PC-3 (cell line): ENCODE results near the gene DLEC1. TPM values are rescaled to one million over a fixed set of nuclear protein-coding genes. Genes with fewer than 3 reads are reported as not detected.
A peak's percentile ranks its signal among the peaks of the same experiment; 100 is the strongest.

Experiments used
- ATAC-seq: fragments of 200-7000 bp; cut with Tn5 transposase; 2 replicates; pipeline ENCODE4 v1.9.1; 2020; ENCODE audit warnings: mild to moderate bottlenecking, moderate library complexity
- BruUV-seq: library from RNA; stranded (reverse); fragments of 400-500 nt; replicated peaks from 2 replicates; lab custom pipeline; 2021; lab: Mats Ljungman, UMichigan
- CTCF ChIA-PET: fragments of 300-600 bp; sonication (Branson Sonifier 250); formaldehyde crosslinking; loops from one replicate; lab custom pipeline; 2022; ENCODE audit warnings: antibody characterized with exemption; lab: Charles Lee
- POLR2A ChIA-PET: fragments of 300-600 bp; sonication (Branson Sonifier 250); formaldehyde crosslinking; loops from one replicate; lab custom pipeline; 2022; ENCODE audit warnings: antibody characterized with exemption; ENCODE audit not compliant: unreplicated experiment; lab: Charles Lee
- DNase-seq: peaks from one replicate; pipeline ENCODE4 v3.0.0-alpha.2; 2015
- H2AFZ ChIP-seq: fragments of 300-600 bp; sonication (generic); 2 replicates; pipeline ENCODE4 v1.6.0; 2016; ENCODE audit warnings: antibody characterized with exemption, low read length
- H3F3A ChIP-seq: fragments of 300-600 bp; sonication (generic); one replicate; pipeline ENCODE4 v1.6.0; 2017; ENCODE audit warnings: antibody characterized with exemption, low read length, control low read depth, mild to moderate bottlenecking; ENCODE audit not compliant: unreplicated experiment
- H3K27ac ChIP-seq: fragments of 300-600 bp; sonication (generic); 2 replicates; pipeline ENCODE4 v1.5.1; 2016; ENCODE audit warnings: mild to moderate bottlenecking, low read length
- H3K27me3 ChIP-seq: fragments of 300-600 bp; sonication (generic); 2 replicates; pipeline ENCODE4 v1.6.1; 2016; ENCODE audit warnings: low read length, mixed read lengths
- H3K36me3 ChIP-seq: fragments of 300-600 bp; sonication (generic); 2 replicates; pipeline ENCODE4 v1.6.1; 2016; ENCODE audit warnings: low read depth, mixed run types, low read length, mixed read lengths
- H3K4me1 ChIP-seq: fragments of 300-600 bp; sonication (generic); 2 replicates; pipeline ENCODE4 v1.5.1; 2016; ENCODE audit warnings: low read length; ENCODE audit not compliant: insufficient read depth
- H3K4me2 ChIP-seq: fragments of 300-600 bp; sonication (generic); 2 replicates; pipeline ENCODE4 v1.6.0; 2016; ENCODE audit warnings: low read length
- H3K4me3 ChIP-seq: fragments of 300-600 bp; sonication (generic); 2 replicates; pipeline ENCODE4 v1.5.1; 2016; ENCODE audit warnings: mild to moderate bottlenecking, low read length, mixed read lengths
- H3K79me2 ChIP-seq: fragments of 300-600 bp; sonication (generic); 2 replicates; pipeline ENCODE4 v1.6.1; 2017; ENCODE audit warnings: low read length, mixed read lengths
- H3K9ac ChIP-seq: fragments of 300-600 bp; sonication (generic); 2 replicates; pipeline ENCODE4 v1.6.0; 2016; ENCODE audit warnings: mild to moderate bottlenecking, low read length
- H3K9me2 ChIP-seq: fragments of 300-600 bp; sonication (generic); replicated peaks from 2 replicates; pipeline ENCODE4 v1.6.1; 2016; ENCODE audit warnings: mixed run types, low read length, mixed read lengths
- H3K9me3 ChIP-seq: fragments of 300-600 bp; sonication (generic); 2 replicates; pipeline ENCODE4 v1.6.1; 2016; ENCODE audit warnings: low read length, mixed read lengths
- H4K20me1 ChIP-seq: fragments of 300-600 bp; sonication (generic); 2 replicates; pipeline ENCODE4 v1.6.1; 2016; ENCODE audit warnings: low read length, mixed read lengths
- EZH2 ChIP-seq: fragments of 300-600 bp; sonication (generic); IDR thresholded peaks from one replicate; pipeline ENCODE4 v1.6.1; 2017; ENCODE audit warnings: antibody characterized with exemption, mild to moderate bottlenecking, low read length; ENCODE audit not compliant: unreplicated experiment
- EZH2phosphoT487 ChIP-seq: fragments of 300-600 bp; sonication (generic); IDR thresholded peaks from 2 replicates; pipeline ENCODE4 v1.6.1; 2018; ENCODE audit warnings: mild to moderate bottlenecking, antibody characterized with exemption, low read length, borderline replicate concordance
- intact Hi-C: fragments of 100-400 bp; cut with micrococcal nuclease; formaldehyde crosslinking; loops from 2 replicates; pipeline ENCODE4 v1.9.0; 2023
- total RNA-seq: library from RNA; depleted of rRNA; stranded (reverse); fragments of >200 nt; gene quantifications from 2 replicates; pipeline ENCODE4 v1.2.3, GENCODE V29; 2014
- TF ChIP-seq, protein P1 (sequence below): fragments of 300-600 bp; sonication (generic); conservative IDR thresholded peaks from 2 replicates; pipeline ENCODE4 v1.5.1; 2017; ENCODE audit warnings: antibody characterized with exemption, low read depth, mild to moderate bottlenecking, low read length

The DLEC1 gene
- total RNA-seq, 1 experiment from 2014 or later = not detected

DNA sequence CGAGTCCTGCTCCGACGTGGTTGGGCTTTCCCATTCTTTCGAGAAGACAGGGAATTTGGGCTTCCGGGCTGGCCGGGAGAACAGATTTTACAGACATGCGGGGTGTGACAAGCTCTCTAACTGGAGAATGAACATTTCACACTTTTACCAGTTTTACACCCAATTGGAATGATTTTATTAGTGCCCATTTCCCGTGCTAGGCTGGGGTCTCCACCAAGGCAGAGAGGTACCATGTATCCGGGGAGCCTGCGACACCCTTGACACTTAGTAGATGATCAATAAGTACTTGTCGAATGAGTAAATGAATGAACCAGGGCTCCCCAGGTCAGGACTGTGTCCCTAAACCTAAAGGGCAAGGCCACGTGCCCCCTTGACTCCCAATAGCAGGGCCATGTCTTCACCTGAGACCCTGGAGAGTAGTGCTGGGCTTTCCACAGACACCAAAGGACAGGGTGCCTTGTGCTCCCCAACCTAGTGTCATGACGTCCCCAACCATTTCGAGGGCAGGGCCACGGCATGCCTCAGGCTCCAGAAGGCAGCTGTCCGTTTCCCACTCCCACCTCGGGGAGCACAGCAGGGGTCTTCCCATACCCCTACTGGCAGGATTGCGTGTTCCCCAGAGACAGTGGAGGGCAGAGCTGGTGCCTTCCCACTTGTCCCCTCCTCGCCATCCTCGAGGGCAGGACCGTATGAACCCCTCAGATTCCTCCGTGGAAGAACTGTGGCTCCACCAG, 98.8 kb downstream of the DLEC1 start:
- Histone ChIP-seq H3K4me2 (peak overlapping the region; percentile 99), H4K20me1 (no peaks in the 10 kb centered on the region), H3K27ac (peak overlapping the region; percentile 64), H3K4me1 (peaks cover 75% of the 10 kb centered on the region), H3K9ac (peak overlapping the region; percentile 89), H3F3A (peaks cover 1% of the 10 kb centered on the region), H2AFZ (peak overlapping the region; percentile 87), H3K79me2 (peaks cover 65% of the 10 kb centered on the region), H3K27me3 (no peaks in the 10 kb centered on the region), H3K36me3 (peaks cover 13% of the 10 kb centered on the region), H3K9me2 (no peaks in the 10 kb centered on the region), H3K9me3 (no peaks in the 10 kb centered on the region), H3K4me3 (peak overlapping the region; percentile 93)
- BruUV-seq = TSS peak; percentile 84
- CTCF ChIA-PET = interaction anchor here (0.6 to 1.1 kb wide), 2 partner anchors 27 to 209 kb away, joined by 4 to 7 read pairs; partner anchors contain the start of gene XYLB
- POLR2A ChIA-PET = interaction anchor here (0.5 to 1.4 kb wide), 2 partner anchors 28 to 96 kb away, joined by 3 to 17 read pairs; partner anchors contain the start of gene OXSR1
- TF ChIP-seq EZH2phosphoT487 (no peak), EZH2 (no peak)
- TF ChIP-seq, protein P1, sequence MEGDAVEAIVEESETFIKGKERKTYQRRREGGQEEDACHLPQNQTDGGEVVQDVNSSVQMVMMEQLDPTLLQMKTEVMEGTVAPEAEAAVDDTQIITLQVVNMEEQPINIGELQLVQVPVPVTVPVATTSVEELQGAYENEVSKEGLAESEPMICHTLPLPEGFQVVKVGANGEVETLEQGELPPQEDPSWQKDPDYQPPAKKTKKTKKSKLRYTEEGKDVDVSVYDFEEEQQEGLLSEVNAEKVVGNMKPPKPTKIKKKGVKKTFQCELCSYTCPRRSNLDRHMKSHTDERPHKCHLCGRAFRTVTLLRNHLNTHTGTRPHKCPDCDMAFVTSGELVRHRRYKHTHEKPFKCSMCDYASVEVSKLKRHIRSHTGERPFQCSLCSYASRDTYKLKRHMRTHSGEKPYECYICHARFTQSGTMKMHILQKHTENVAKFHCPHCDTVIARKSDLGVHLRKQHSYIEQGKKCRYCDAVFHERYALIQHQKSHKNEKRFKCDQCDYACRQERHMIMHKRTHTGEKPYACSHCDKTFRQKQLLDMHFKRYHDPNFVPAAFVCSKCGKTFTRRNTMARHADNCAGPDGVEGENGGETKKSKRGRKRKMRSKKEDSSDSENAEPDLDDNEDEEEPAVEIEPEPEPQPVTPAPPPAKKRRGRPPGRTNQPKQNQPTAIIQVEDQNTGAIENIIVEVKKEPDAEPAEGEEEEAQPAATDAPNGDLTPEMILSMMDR = no peak
- intact Hi-C loops = loop anchor here (1.0 to 10.0 kb wide), 5 partner anchors 28 to 1247 kb away; partner anchors contain the start of genes ACVR2B, OXSR1 and SLC25A38
- no peak for DNase-seq
- ATAC-seq = peak; percentile 1; the same call in 1 of the 2 replicates

DNA sequence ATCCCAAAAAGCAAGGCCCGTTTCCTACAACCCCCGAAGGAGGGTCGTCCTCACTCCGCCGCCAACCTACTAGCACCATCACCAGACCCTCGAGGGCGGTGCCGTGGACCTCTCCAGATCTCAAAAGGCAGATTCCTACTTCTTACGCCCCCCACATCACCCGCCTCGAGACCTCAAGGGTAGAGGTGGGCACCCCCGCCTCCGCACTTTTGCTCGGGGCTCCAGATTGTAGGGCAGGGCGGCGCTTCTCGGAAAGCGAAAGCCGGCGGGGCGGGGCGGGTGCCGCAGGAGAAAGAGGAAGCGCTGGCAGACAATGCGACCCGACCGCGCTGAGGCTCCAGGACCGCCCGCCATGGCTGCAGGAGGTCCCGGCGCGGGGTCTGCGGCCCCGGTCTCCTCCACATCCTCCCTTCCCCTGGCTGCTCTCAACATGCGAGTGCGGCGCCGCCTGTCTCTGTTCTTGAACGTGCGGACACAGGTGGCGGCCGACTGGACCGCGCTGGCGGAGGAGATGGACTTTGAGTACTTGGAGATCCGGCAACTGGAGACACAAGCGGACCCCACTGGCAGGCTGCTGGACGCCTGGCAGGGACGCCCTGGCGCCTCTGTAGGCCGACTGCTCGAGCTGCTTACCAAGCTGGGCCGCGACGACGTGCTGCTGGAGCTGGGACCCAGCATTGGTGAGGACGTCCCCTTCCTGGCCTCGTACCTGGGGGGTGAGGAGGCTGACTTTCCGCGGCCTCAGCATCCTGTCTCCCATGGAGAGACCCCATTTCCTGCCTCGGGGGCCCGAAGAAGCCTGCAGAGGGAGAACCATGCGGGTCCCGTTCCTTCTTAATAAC, 99.6 kb downstream of the DLEC1 start, which contains the start of gene MYD88:
Gene MYD88 (plus strand): TSS at position 313 of the 842 bp plus-strand sequence. CDS start 40 bp downstream, at position 353.
- ATAC-seq = peak; percentile 16
- Histone ChIP-seq H3K36me3 (peaks cover 9% of the 10 kb centered on the region; the same call in 1 of the 2 replicates), H3F3A (no peaks in the 10 kb centered on the region), H3K27me3 (no peaks in the 10 kb centered on the region), H3K9ac (peak within 1 kb of the TSS; percentile 89), H3K4me2 (peak within 1 kb of the TSS; percentile 99), H4K20me1 (no peaks in the 10 kb centered on the region), H3K4me1 (peaks cover 68% of the 10 kb centered on the region), H3K79me2 (peaks cover 61% of the 10 kb centered on the region), H2AFZ (peak within 1 kb of the TSS; percentile 87), H3K9me3 (no peaks in the 10 kb centered on the region), H3K27ac (peak within 1 kb of the TSS; percentile 64), H3K9me2 (no peaks in the 10 kb centered on the region), H3K4me3 (peak within 1 kb of the TSS; percentile 93)
- intact Hi-C loops = loop anchor here (2.0 to 10.0 kb wide), 3 partner anchors 134 to 1246 kb away; partner anchors contain the start of genes ACVR2B and SLC25A38
- CTCF ChIA-PET = interaction anchor here (1.0 kb wide), 1 partner anchor 12 kb away, joined by 3 read pairs; no protein-coding TSS in a partner anchor
- no TSS peak for BruUV-seq
- TF ChIP-seq EZH2 (no peak), EZH2phosphoT487 (no peak)
- TF ChIP-seq, protein P1 = no peak
- POLR2A ChIA-PET = no interaction called here
- DNase-seq = peak; percentile 62
